Measurements from ENCODE around the gene POC1A. TPM values are rescaled to one million over a fixed set of nuclear protein-coding genes. Genes with fewer than 3 reads are reported as not detected.

The POC1A gene
- total and polyA plus RNA-seq, 12 donors, result 0.44 to 3.5 (median 1.1) TPM

DNA sequence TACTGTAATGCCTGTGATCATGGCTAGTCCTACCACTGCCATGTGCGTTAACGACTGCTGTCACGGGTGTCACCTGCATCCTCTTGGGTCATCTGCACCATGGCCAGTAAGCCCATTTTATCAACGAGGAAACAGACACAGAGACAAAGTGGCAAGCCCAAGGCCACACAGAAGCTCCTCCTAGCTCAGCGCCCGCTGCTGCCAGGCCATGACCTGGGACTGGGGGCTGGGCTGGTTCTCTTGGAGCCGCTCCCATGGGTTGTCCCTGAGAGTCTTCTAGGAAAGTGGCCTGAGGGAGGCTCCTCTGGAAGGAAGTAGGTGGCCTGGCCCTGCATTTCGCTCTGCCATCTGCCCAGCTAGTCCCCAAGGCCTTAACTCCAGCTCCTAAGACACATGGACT is 102.8 kb downstream of the POC1A start:
- Histone ChIP-seq H3K27me3 (no peaks in the 10 kb centered on the region), H3K36me3 (peaks cover 0 to 59% (median 31%) of the 10 kb centered on the region in 9 donors), H3K9me3 (no peaks in the 10 kb centered on the region), H3K4me3 (peak overlapping the region in 4 of 10 donors; percentile 80 to 98 (median 92)), H3K4me1 (peaks cover 24 to 93% (median 86%) of the 10 kb centered on the region in 9 donors), H3K27ac (peak overlapping the region; percentile 84 to 98 (median 96))
- intact Hi-C loops (cut with DNase I), result loop anchor here in 4 of 10 donors (5.0 kb wide), 4 partner anchors 49 to 91 kb away; no protein-coding TSS in a partner anchor
- 57 to 75% methylated on average over 8 of the region's 8 CpGs for WGBS, 2 donors
- DNase-seq (no peak), ATAC-seq (no peak)
- TF ChIP-seq, protein P1, sequence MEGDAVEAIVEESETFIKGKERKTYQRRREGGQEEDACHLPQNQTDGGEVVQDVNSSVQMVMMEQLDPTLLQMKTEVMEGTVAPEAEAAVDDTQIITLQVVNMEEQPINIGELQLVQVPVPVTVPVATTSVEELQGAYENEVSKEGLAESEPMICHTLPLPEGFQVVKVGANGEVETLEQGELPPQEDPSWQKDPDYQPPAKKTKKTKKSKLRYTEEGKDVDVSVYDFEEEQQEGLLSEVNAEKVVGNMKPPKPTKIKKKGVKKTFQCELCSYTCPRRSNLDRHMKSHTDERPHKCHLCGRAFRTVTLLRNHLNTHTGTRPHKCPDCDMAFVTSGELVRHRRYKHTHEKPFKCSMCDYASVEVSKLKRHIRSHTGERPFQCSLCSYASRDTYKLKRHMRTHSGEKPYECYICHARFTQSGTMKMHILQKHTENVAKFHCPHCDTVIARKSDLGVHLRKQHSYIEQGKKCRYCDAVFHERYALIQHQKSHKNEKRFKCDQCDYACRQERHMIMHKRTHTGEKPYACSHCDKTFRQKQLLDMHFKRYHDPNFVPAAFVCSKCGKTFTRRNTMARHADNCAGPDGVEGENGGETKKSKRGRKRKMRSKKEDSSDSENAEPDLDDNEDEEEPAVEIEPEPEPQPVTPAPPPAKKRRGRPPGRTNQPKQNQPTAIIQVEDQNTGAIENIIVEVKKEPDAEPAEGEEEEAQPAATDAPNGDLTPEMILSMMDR (IDR thresholded peaks at IDR 0.05), result no peak

DNA sequence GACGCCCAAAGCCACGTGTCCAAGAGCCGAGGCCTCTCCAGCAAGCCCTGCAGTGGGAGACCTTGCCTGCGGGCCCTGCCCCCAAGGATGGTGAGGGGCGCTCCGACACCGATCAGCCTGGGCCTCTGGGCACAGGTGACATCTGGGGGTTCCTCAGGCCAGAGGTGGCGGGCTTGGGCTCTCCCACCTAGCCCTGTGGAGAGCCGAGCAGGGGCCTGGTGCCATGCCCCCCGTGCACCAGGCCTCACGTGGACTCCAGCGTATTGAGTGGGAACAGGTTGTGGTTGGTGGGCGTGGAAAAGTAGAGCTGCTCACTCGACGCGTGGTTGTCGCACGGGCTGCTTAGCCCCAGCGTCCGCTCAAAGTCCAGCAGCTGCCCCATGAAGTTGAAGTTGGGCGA is 103.7 kb downstream of the POC1A start:
- ATAC-seq (no peak), DNase-seq (no peak)
- TF ChIP-seq, protein P1 (IDR thresholded peaks at IDR 0.05), result no peak
- H3K9me3 ChIP-seq, result no peaks in the 10 kb centered on the region
- peaks cover 0 to 59% (median 31%) of the 10 kb centered on the region in 9 donors for H3K36me3 ChIP-seq
- no peaks in the 10 kb centered on the region for H3K27me3 ChIP-seq
- no peak overlapping the region for H3K4me3 ChIP-seq
- WGBS, 2 donors, result 80% methylated on average over 21 of the region's 21 CpGs
- H3K4me1 ChIP-seq, result peaks cover 30 to 97% (median 92%) of the 10 kb centered on the region in 9 donors
- intact Hi-C loops (cut with DNase I), result loop anchor here in 4 of 10 donors (5.0 kb wide), 4 partner anchors 48 to 92 kb away; no protein-coding TSS in a partner anchor
- peak overlapping the region in 8 of 10 donors; percentile 10 to 98 (median 44) for H3K27ac ChIP-seq

DNA sequence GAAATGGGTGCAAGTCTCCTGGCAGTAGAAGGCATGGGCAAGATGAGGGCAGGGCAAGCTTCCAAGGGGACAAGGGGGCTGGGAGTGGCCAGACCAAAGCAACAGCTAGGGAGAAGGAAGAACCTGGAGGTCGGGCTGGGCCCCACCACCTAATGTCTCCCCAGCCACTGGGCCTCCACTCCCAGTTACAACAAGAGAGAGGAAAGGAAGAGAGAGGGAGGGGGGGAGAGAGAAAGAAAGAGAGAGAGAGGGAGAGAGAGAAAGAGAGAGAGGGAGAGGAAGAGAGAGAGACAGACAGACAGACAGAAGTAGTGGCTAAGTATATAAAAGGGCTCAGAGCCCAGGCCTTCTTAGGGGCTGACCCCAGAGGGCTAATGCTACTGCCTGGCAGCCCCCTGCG is 104.7 kb downstream of the POC1A start:
- Histone ChIP-seq H3K9me3 (no peaks in the 10 kb centered on the region), H3K27me3 (no peaks in the 10 kb centered on the region), H3K36me3 (peaks cover 0 to 59% (median 31%) of the 10 kb centered on the region in 9 donors), H3K4me1 (peaks cover 30 to 92% (median 86%) of the 10 kb centered on the region in 9 donors), H3K27ac (peak overlapping the region in 9 of 10 donors; percentile 15 to 98 (median 36)), H3K4me3 (no peak overlapping the region)
- TF ChIP-seq, protein P1 (IDR thresholded peaks at IDR 0.05), result no peak
- ATAC-seq, result no peak
- no peak for DNase-seq
- WGBS, 2 donors, result 77 to 86% methylated on average over 2 of the region's 2 CpGs
- intact Hi-C loops (cut with DNase I), result loop anchor here in 2 of 10 donors (5.0 kb wide), 2 partner anchors 37 to 42 kb away; no protein-coding TSS in a partner anchor

DNA sequence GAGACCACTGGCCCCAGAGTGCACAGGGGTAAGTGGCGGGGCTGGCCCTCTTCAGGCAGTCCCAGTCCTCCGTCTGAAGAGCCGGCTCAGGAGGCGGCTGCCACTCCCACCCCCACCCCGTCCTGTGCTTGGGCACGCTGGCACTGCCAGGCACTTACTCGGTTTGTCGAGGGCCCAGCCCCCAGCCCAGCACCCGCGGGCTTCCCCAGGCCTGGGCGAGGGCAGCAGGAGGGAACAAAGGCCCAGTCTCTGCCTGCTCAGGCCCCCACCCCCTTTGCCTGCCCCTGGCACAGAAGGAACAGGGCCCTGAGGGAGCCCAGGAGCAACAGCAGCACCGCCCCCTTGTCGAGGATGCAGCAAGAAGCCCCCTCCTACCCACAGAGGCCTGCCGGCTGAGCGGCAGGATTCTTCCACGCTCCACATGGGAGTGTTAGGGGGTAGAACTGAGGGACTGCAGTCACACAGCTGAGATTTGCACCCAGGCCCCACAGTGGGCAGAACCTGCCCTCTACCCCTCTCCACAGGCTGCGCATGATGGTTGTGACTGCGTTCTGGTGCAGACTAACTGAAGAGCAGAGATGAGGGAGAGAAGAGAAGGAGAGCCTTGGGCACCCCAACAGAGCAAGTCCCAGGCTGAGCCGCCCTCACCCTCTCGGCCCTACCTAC is 106.8 kb downstream of the POC1A start:
- TF ChIP-seq, protein P1 (IDR thresholded peaks at IDR 0.05), result no peak
- Histone ChIP-seq H3K9me3 (no peaks in the 10 kb centered on the region), H3K4me3 (no peak overlapping the region), H3K4me1 (peaks cover 23 to 72% (median 66%) of the 10 kb centered on the region in 9 donors), H3K36me3 (peaks cover 0 to 44% (median 31%) of the 10 kb centered on the region in 9 donors), H3K27me3 (no peaks in the 10 kb centered on the region), H3K27ac (peak overlapping the region in 9 of 10 donors; percentile 48 to 83 (median 71))
- WGBS, 2 donors, result 73 to 83% methylated on average over 20 of the region's 20 CpGs
- intact Hi-C loops (cut with DNase I), result loop anchor here in 2 of 10 donors (5.0 kb wide), 2 partner anchors 35 to 40 kb away; no protein-coding TSS in a partner anchor
- ATAC-seq (peak in 5 of 8 donors; percentile 12 to 42 (median 27)), DNase-seq (no peak)
